Measurements from ENCODE around the gene EN2. TPM values are rescaled to one million over a fixed set of nuclear protein-coding genes. Genes with fewer than 3 reads are reported as not detected.

EN2 gene
- total RNA-seq, 1 donor from 2014 or later, result 7.2 TPM

GRCh38 chr7:155509725-155510551, 52.0 kb downstream of the EN2 start:
- peaks cover 97% of the 10 kb centered on the region for H3K27me3 Mint-ChIP-seq (ENCODE audit: low read depth)
- peak; percentile 61 for DNase-seq (ENCODE audit: low read depth, low spot score)
- peaks cover 46% of the 10 kb centered on the region for H3K4me1 Mint-ChIP-seq
- H3K27ac Mint-ChIP-seq (ENCODE audit: unreplicated experiment), result peak overlapping the region; percentile 51
- TF ChIP-seq CTCF (conservative IDR thresholded peaks at IDR 0.05), result peak; percentile 45
- H3K4me3 Mint-ChIP-seq, result peak overlapping the region; percentile 89
- no peaks in the 10 kb centered on the region for H3K36me3 Mint-ChIP-seq (ENCODE audit: low read depth)
- no peaks in the 10 kb centered on the region for H3K9me3 Mint-ChIP-seq

- Mint-ChIP-seq H3K36me3 (ENCODE audit: low read depth) (no peaks in the 10 kb centered on the region), H3K27me3 (ENCODE audit: low read depth) (peaks cover 97% of the 10 kb centered on the region), H3K9me3 (no peaks in the 10 kb centered on the region), H3K4me1 (peaks cover 46% of the 10 kb centered on the region), H3K4me3 (peak overlapping the region; percentile 54), H3K27ac (ENCODE audit: unreplicated experiment) (no peak overlapping the region)
- no peak for TF ChIP-seq CTCF (conservative IDR thresholded peaks at IDR 0.05)
- DNase-seq (ENCODE audit: low read depth, low spot score), result no peak
Measured at GRCh38 chr7:155510975-155511701, 53.2 kb downstream of the EN2 start.

GRCh38 chr7:155511702-155511996, 53.7 kb downstream of the EN2 start:
- H3K27ac Mint-ChIP-seq (ENCODE audit: unreplicated experiment), result no peak overlapping the region
- TF ChIP-seq CTCF (conservative IDR thresholded peaks at IDR 0.05), result no peak
- H3K27me3 Mint-ChIP-seq (ENCODE audit: low read depth), result peaks cover 95% of the 10 kb centered on the region
- H3K36me3 Mint-ChIP-seq (ENCODE audit: low read depth), result no peaks in the 10 kb centered on the region
- no peaks in the 10 kb centered on the region for H3K9me3 Mint-ChIP-seq
- no peak for DNase-seq (ENCODE audit: low read depth, low spot score)
- peaks cover 45% of the 10 kb centered on the region for H3K4me1 Mint-ChIP-seq
- no peak overlapping the region for H3K4me3 Mint-ChIP-seq

GRCh38 chr7:155512246-155512887, 54.4 kb downstream of the EN2 start:
- no peak for DNase-seq (ENCODE audit: low read depth, low spot score)
- Mint-ChIP-seq H3K4me3 (peak overlapping the region; percentile 36), H3K9me3 (no peaks in the 10 kb centered on the region), H3K27ac (ENCODE audit: unreplicated experiment) (no peak overlapping the region), H3K27me3 (ENCODE audit: low read depth) (peaks cover 95% of the 10 kb centered on the region), H3K4me1 (peaks cover 40% of the 10 kb centered on the region), H3K36me3 (ENCODE audit: low read depth) (no peaks in the 10 kb centered on the region)
- no peak for TF ChIP-seq CTCF (conservative IDR thresholded peaks at IDR 0.05)

- Mint-ChIP-seq H3K4me1 (peaks cover 34% of the 10 kb centered on the region), H3K27me3 (ENCODE audit: low read depth) (peaks cover 95% of the 10 kb centered on the region), H3K4me3 (no peak overlapping the region), H3K27ac (ENCODE audit: unreplicated experiment) (no peak overlapping the region), H3K9me3 (no peaks in the 10 kb centered on the region), H3K36me3 (ENCODE audit: low read depth) (no peaks in the 10 kb centered on the region)
- no peak for TF ChIP-seq CTCF (conservative IDR thresholded peaks at IDR 0.05)
- no peak for DNase-seq (ENCODE audit: low read depth, low spot score)
Measured at GRCh38 chr7:155513543-155514285, 55.8 kb downstream of the EN2 start.

All from neural crest cell (in vitro differentiated cells).